A549 (cell line): ENCODE results near the gene VPS4A. TPM values are rescaled to one million over a fixed set of nuclear protein-coding genes. Genes with fewer than 3 reads are reported as not detected.

Experiments used
- ATAC-seq, 2 experiments: fragments of 200-7000 bp in 1 of 2; fragments of >200 bp in 1 of 2; cut with Nextera tagmentation in 1 of 2; cut with Tn5 transposase in 1 of 2; 3 replicates each; pipeline versions ENCODE4 v1.8.0 to v1.9.1; 2018 to 2020; ENCODE audit warnings: mild to moderate bottlenecking in 1 of 2, moderate library complexity in 1 of 2
- CTCF ChIA-PET: fragments of 300-600 bp; sonication (Branson Sonifier 250); formaldehyde crosslinking; extraction: SDS; loops from one replicate; lab custom pipeline; 2021; ENCODE audit warnings: antibody characterized with exemption, inconsistent platforms; lab: Yijun Ruan, JAX
- POLR2A ChIA-PET: fragments of 350-600 bp; formaldehyde crosslinking; extraction: SDS; loops from one replicate; lab custom pipeline; 2021; ENCODE audit warnings: antibody characterized with exemption, inconsistent platforms; lab: Yijun Ruan, JAX
- DNase-seq, 2 experiments: peaks; one replicate each; pipeline versions ENCODE4 v3.0.0 to v3.0.0-alpha.2; 2011 to 2016; ENCODE audit warnings: low read depth in 1 of 2, low spot score in 1 of 2
- FAIRE-seq: peaks from 2 replicates; lab custom pipeline; 2011; peaks lifted over from hg19 to GRCh38; lab: Jason Lieb, UNC
- H3K27ac ChIP-seq, 2 experiments: fragments of >200 bp; sonication (Bioruptor Twin); formaldehyde crosslinking; 3 replicates each; pipeline ENCODE4 v1.5.1; 2016 to 2017
- H3K4me1 ChIP-seq: fragments of >200 bp; sonication (Bioruptor Twin); formaldehyde crosslinking; 3 replicates; pipeline ENCODE4 v1.6.1; 2016
- H3K4me2 ChIP-seq: fragments of >200 bp; sonication (Bioruptor Twin); formaldehyde crosslinking; 3 replicates; pipeline ENCODE4 v1.6.1; 2016
- H3K4me3 ChIP-seq: fragments of >200 bp; sonication (Bioruptor Twin); formaldehyde crosslinking; 3 replicates; pipeline ENCODE4 v1.5.1; 2016
- H3K9me3 ChIP-seq: fragments of >200 bp; sonication (Bioruptor Twin); formaldehyde crosslinking; 3 replicates; pipeline ENCODE4 v1.6.1; 2016
- EHF ChIP-seq: fragments of 250-450 bp; sonication (Bioruptor Pico); IDR thresholded peaks from 2 replicates; pipeline ENCODE4 v1.5.0; 2020; ENCODE audit warnings: mild to moderate bottlenecking
- HDAC2 ChIP-seq: fragments of 200-600 bp; sonication (generic); IDR thresholded peaks from 2 replicates; pipeline ENCODE4 v1.6.1; 2016
- HOXB13 ChIP-seq: fragments of 250-450 bp; sonication (Bioruptor Pico); IDR thresholded peaks from 2 replicates; pipeline ENCODE4 v1.5.0; 2020; ENCODE audit warnings: low read depth, mild to moderate bottlenecking, moderate library complexity
- KDM5A ChIP-seq: fragments of 200-600 bp; sonication (generic); IDR thresholded peaks from 2 replicates; pipeline ENCODE4 v1.6.1; 2016; ENCODE audit warnings: antibody characterized with exemption, mild to moderate bottlenecking
- NPAS2 ChIP-seq: fragments of 250-450 bp; sonication (Bioruptor Pico); IDR thresholded peaks from 2 replicates; pipeline ENCODE4 v1.8.0; 2022; ENCODE audit warnings: mild to moderate bottlenecking, moderate library complexity, borderline replicate concordance
- PHF8 ChIP-seq: fragments of 200-600 bp; sonication (generic); IDR thresholded peaks from 2 replicates; pipeline ENCODE4 v1.6.1; 2016; ENCODE audit warnings: low read depth, mild to moderate bottlenecking, antibody characterized with exemption, moderate library complexity, borderline replicate concordance
- POLR2AphosphoS2 ChIP-seq: conservative IDR thresholded peaks from 2 replicates; pipeline ENCODE4 v1.6.1; 2012; ENCODE audit warnings: low read length, improper control_type of control experiment, inconsistent platforms
- RFX5 ChIP-seq: fragments of 450-650 bp; IDR thresholded peaks from 2 replicates; pipeline ENCODE4 v1.7.1; 2014; ENCODE audit warnings: antibody characterized with exemption, mild to moderate bottlenecking, moderate library complexity
- TFCP2L1 ChIP-seq: fragments of 250-450 bp; sonication (Bioruptor Pico); IDR thresholded peaks from 2 replicates; pipeline ENCODE4 v1.5.0; 2021; ENCODE audit warnings: mild to moderate bottlenecking
- WGBS: methylation state at CpG from one replicate; pipeline ENCODE4 v1.1.6; 2017; ENCODE audit errors: missing lambda C conversion rate; 5-methylcytosine and 5-hydroxymethylcytosine counted together
- polyA plus RNA-seq, 4 experiments: library from polyadenylated mRNA; depleted of rRNA in 3 of 4; stranded (reverse); fragments of >200 nt; fragmentation: RNase III in 1 of 4; extraction: RNeasy Plus Mini Kit Qiagen cat#74134 plus additional on column Dnase treatment in 1 of 4; gene quantifications; 2 replicates in 3 of 4; 3 replicates in 1 of 4; pipeline ENCODE4 v1.2.3, GENCODE V29; 2011 to 2017
- TF ChIP-seq, protein P1 (sequence below): IDR thresholded peaks from 2 replicates; pipeline ENCODE4 v1.6.1; 2012
- TF ChIP-seq, protein P2 (sequence below): fragments of 150-350 bp; IDR thresholded peaks from 2 replicates; pipeline ENCODE4 v1.6.1; 2014; ENCODE audit warnings: low read depth, mild to moderate bottlenecking, low read length
- TF ChIP-seq, protein P3 (sequence below): fragments of 450-650 bp; IDR thresholded peaks from 2 replicates; pipeline ENCODE4 v1.6.1; 2014; ENCODE audit warnings: antibody characterized with exemption
- TF ChIP-seq, protein P4 (sequence below): IDR thresholded peaks from 2 replicates; pipeline ENCODE4 v1.6.1; 2012
- TF ChIP-seq, protein P5 (sequence below): fragments of 250-450 bp; sonication (Bioruptor Pico); IDR thresholded peaks from 2 replicates; pipeline ENCODE4 v1.5.0; 2020; ENCODE audit warnings: low read depth, mild to moderate bottlenecking, moderate library complexity

The VPS4A gene
- polyA plus RNA-seq, 2 of the 4 experiments (the other 2 are of a cell fraction), result 12.9 to 28.1 TPM

DNA sequence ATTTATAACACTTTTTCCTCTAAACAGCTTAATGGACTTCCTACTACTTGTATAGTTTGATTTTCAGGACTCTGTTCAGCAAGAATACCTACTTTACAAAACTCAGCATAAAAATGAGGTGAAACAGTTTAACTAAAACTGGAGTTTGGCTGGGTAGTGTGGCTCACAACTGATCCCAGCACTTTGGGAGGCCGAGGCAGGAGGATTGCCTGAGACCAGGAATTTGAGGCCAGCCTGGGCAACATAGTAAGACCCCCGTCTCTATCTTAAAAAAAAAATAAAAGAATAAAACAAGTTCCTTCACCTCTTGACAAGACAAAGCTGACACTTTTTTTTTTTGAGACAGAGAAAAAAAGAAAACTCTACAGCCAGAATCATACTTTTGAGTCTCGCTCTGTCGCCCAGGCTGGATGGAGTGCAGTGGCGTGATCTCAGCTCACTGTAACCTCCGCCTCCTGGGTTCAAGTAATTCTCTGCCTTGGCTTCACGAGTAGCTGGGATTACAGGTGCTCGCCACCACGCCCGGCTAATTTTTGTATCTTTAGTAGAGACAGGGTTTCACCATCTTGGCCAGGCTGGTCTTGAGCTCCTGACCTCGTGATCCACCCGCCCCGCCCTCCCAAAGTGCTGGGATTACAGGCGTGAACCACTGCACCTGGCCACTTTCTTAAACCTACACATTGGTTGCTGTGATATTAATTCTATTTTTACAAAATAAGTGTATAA lies 16.6 kb downstream of the VPS4A start:
- no peak overlapping the region for H3K4me3 ChIP-seq
- ATAC-seq, result no peak
- peaks cover 43% of the 10 kb centered on the region for H3K4me1 ChIP-seq
- DNase-seq, result no peak
- no peaks in the 10 kb centered on the region for H3K9me3 ChIP-seq
- CTCF ChIA-PET, result interaction anchor here (0.6 to 8.9 kb wide), 5 partner anchors 9 to 603 kb away, joined by 3 to 44 read pairs (median 5); partner anchors contain the start of genes COG8, NIP7 and VPS4A
- TF ChIP-seq NPAS2 (no peak), RFX5 (no peak)
- TF ChIP-seq, protein P1, sequence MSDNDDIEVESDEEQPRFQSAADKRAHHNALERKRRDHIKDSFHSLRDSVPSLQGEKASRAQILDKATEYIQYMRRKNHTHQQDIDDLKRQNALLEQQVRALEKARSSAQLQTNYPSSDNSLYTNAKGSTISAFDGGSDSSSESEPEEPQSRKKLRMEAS, result no peak
- TF ChIP-seq, protein P2, sequence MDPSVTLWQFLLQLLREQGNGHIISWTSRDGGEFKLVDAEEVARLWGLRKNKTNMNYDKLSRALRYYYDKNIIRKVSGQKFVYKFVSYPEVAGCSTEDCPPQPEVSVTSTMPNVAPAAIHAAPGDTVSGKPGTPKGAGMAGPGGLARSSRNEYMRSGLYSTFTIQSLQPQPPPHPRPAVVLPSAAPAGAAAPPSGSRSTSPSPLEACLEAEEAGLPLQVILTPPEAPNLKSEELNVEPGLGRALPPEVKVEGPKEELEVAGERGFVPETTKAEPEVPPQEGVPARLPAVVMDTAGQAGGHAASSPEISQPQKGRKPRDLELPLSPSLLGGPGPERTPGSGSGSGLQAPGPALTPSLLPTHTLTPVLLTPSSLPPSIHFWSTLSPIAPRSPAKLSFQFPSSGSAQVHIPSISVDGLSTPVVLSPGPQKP, result no peak
- TF ChIP-seq, protein P3, sequence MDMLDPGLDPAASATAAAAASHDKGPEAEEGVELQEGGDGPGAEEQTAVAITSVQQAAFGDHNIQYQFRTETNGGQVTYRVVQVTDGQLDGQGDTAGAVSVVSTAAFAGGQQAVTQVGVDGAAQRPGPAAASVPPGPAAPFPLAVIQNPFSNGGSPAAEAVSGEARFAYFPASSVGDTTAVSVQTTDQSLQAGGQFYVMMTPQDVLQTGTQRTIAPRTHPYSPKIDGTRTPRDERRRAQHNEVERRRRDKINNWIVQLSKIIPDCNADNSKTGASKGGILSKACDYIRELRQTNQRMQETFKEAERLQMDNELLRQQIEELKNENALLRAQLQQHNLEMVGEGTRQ, result no peak
- 89% methylated on average over 13 of the region's 14 CpGs for WGBS
- FAIRE-seq, result no peak
- POLR2A ChIA-PET, result interaction anchor here (0.6 to 0.7 kb wide), 2 partner anchors 40 to 251 kb away, joined by 5 to 6 read pairs; no protein-coding TSS in a partner anchor
- H3K4me2 ChIP-seq, result peak overlapping the region; percentile 99
- peak overlapping the region in 1 of 2 experiments; percentile 94; a peak in 2 of 6 replicates for H3K27ac ChIP-seq

DNA sequence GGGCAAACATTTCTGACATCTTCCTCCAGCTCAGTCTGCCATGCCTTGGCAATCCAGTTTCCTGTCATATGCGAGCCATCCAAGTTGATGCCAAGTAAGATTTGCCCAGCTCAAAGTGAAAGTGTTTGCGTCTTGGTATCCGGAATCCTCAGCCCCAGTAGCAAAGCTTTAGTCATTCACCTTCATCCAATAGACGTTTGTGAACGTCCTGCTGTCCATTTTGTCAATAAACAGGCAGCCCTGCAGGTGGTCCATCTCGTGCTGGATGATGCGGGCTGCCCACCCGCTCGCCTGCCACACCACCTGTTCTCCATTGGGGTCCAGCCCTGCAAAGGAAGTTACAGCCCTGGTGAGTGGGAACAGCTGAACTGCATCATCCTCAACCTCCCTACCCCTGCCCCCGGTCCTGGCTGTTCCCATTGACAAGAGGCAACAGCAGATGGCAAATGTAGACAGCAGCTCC lies 17.7 kb downstream of the VPS4A start:
- ATAC-seq, result no peak
- DNase-seq, result no peak
- no peak for FAIRE-seq
- WGBS, result 53% methylated on average over 10 of the region's 10 CpGs
- H3K4me3 ChIP-seq, result peak overlapping the region; percentile 76
- no peaks in the 10 kb centered on the region for H3K9me3 ChIP-seq
- peak overlapping the region; percentile 99 for H3K4me2 ChIP-seq
- CTCF ChIA-PET, result interaction anchor here (0.9 to 8.9 kb wide), 4 partner anchors 8 to 17 kb away, joined by 3 to 44 read pairs (median 4); partner anchors contain the start of genes COG8, NIP7 and VPS4A
- H3K27ac ChIP-seq, result peak overlapping the region; percentile 86 to 94; a peak in 4 of 6 replicates
- H3K4me1 ChIP-seq, result peaks cover 42% of the 10 kb centered on the region
- POLR2A ChIA-PET, result interaction anchor here (1.8 kb wide), 1 partner anchor 10 kb away, joined by 4 read pairs; no protein-coding TSS in a partner anchor
- TF ChIP-seq HDAC2, result no peak
- TF ChIP-seq, protein P4, sequence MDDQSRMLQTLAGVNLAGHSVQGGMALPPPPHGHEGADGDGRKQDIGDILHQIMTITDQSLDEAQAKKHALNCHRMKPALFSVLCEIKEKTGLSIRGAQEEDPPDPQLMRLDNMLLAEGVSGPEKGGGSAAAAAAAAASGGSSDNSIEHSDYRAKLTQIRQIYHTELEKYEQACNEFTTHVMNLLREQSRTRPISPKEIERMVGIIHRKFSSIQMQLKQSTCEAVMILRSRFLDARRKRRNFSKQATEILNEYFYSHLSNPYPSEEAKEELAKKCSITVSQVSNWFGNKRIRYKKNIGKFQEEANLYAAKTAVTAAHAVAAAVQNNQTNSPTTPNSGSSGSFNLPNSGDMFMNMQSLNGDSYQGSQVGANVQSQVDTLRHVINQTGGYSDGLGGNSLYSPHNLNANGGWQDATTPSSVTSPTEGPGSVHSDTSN, result peak; percentile 39; the same call in 1 of the 2 replicates
- TF ChIP-seq, all 56 proteins: peak for 1

DNA sequence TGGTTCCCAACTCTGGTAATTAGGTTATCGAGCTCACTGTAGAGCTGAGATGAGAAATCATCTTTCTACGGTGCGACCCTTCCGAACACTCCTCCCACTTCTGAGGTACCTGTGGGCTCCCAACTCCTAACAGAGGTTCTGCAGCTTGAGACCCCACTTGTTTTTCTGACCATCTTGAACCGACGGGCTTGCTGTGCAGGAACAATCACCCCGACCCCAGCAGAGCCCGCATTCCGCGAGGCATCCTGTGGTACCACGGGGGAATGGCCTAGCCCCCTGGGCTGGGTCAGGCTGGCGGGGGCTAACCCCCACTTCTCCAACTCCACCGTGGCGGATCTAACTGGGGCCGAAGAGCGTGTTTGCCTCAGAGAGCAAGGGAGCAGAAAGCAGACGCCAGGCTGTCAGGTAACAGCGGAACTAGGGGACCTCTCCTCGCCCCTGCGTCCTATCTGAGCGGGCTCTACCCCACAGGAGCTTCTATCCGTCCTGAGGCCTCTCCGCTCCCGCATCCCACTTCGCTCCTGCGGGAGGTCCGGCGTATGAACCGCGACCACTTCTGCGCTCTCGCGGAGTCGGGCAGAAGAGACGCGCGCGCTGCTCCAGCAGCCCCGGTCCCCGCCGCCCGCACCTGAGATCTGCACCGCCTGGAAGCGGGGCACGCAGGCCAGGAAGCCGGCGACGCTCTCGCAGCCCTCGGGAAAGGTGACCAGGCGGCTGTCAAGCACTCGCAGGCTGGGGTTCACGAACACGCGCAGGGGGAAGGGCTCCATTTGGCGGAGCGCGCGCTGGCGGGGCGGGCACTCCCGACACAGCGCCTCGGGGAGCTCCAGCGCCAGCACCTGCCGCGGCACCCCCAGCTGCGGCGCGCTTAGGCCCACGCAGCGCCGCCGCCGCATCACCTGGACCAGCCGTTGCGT lies 18.5 kb downstream of the VPS4A start:
- POLR2A ChIA-PET, result interaction anchor here (0.5 to 1.8 kb wide), 3 partner anchors 11 to 191 kb away, joined by 4 to 7 read pairs (median 5); no protein-coding TSS in a partner anchor
- Histone ChIP-seq H3K4me2 (peak overlapping the region; percentile 99), H3K4me1 (peaks cover 39% of the 10 kb centered on the region), H3K9me3 (no peaks in the 10 kb centered on the region), H3K4me3 (peak overlapping the region; percentile 76), H3K27ac (peak overlapping the region; percentile 86 to 94)
- TF ChIP-seq POLR2AphosphoS2 (peak; percentile 11; the same call in 1 of the 2 replicates), PHF8 (peak; percentile 46; the same call in 1 of the 2 replicates), EHF (CRISPR knock-in tag) (no peak), HOXB13 (CRISPR knock-in tag) (0 out of 2 replicates have a peak, but pooled peaks have one; percentile 25), KDM5A (peak; percentile 42; the same call in 1 of the 2 replicates), TFCP2L1 (CRISPR knock-in tag) (peak; percentile 36; the same call in 1 of the 2 replicates)
- TF ChIP-seq, protein P5, sequence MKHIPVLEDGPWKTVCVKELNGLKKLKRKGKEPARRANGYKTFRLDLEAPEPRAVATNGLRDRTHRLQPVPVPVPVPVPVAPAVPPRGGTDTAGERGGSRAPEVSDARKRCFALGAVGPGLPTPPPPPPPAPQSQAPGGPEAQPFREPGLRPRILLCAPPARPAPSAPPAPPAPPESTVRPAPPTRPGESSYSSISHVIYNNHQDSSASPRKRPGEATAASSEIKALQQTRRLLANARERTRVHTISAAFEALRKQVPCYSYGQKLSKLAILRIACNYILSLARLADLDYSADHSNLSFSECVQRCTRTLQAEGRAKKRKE (CRISPR knock-in tag), result no peak
- CTCF ChIA-PET, result interaction anchor here (0.9 to 8.9 kb wide), 6 partner anchors 7 to 21 kb away, joined by 3 to 44 read pairs (median 3); partner anchors contain the start of genes COG8, NIP7, TMED6 and VPS4A
- whole genome bisulfite sequencing, result 10% methylated on average over 32 of the region's 77 CpGs
- no peak for FAIRE-seq
- ATAC-seq, result peak; percentile 47 to 67
- DNase-seq, result no peak
